Subcutaneous adipose tissue (tissue), 4 donors: ENCODE data around the gene BMAL2. TPM values are rescaled to one million over a fixed set of nuclear protein-coding genes. Genes with fewer than 3 reads are reported as not detected.

ENCODE experiments used
- total RNA-seq, 4 donors: library from RNA; depleted of rRNA; stranded (reverse); fragments of >200 nt; gene quantifications; one replicate each; pipeline ENCODE4 v1.1.0, GENCODE V29; 2016
- TF ChIP-seq, protein P1 (sequence below): fragments of 450-650 bp; IDR thresholded peaks from one replicate; pipeline ENCODE4 v1.5.1; 2016; ENCODE audit warnings: low read depth, mild to moderate bottlenecking, control low read depth, antibody characterized with exemption, moderate library complexity

BMAL2 gene
- total RNA-seq, 4 donors from 2014 or later = 4.6 to 9.0 (median 5.0) TPM

GRCh38 chr12:27324530-27324929 is 8.1 kb upstream of the BMAL2 start:
- TF ChIP-seq, protein P1, sequence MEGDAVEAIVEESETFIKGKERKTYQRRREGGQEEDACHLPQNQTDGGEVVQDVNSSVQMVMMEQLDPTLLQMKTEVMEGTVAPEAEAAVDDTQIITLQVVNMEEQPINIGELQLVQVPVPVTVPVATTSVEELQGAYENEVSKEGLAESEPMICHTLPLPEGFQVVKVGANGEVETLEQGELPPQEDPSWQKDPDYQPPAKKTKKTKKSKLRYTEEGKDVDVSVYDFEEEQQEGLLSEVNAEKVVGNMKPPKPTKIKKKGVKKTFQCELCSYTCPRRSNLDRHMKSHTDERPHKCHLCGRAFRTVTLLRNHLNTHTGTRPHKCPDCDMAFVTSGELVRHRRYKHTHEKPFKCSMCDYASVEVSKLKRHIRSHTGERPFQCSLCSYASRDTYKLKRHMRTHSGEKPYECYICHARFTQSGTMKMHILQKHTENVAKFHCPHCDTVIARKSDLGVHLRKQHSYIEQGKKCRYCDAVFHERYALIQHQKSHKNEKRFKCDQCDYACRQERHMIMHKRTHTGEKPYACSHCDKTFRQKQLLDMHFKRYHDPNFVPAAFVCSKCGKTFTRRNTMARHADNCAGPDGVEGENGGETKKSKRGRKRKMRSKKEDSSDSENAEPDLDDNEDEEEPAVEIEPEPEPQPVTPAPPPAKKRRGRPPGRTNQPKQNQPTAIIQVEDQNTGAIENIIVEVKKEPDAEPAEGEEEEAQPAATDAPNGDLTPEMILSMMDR = no peak

- TF ChIP-seq, protein P1 = no peak
Measured at GRCh38 chr12:27330846-27331245, 1.8 kb upstream of the BMAL2 start.

GRCh38 chr12:27331291-27331926 is 1.2 kb upstream of the BMAL2 start:
- TF ChIP-seq, protein P1 = no peak

GRCh38 chr12:27331927-27332324 is 710 bp upstream of the BMAL2 start:
- TF ChIP-seq, protein P1 = no peak

DNA sequence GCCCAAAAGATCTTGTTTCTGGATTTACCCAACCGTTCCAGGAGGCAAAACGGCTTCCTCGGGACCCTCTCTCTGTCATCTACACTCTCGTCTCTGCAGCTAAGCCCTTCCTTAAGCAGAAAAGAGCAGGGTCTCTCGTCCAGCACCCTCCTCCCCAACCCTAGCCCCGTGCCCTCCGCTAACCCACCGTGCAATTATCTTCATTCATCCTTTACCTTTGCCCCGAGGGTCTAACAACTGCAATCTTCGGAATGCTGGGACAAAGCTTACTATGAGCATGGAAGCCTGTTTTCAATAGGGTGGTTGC is 276 bp upstream of the BMAL2 start:
- TF ChIP-seq, protein P1 = no peak

DNA sequence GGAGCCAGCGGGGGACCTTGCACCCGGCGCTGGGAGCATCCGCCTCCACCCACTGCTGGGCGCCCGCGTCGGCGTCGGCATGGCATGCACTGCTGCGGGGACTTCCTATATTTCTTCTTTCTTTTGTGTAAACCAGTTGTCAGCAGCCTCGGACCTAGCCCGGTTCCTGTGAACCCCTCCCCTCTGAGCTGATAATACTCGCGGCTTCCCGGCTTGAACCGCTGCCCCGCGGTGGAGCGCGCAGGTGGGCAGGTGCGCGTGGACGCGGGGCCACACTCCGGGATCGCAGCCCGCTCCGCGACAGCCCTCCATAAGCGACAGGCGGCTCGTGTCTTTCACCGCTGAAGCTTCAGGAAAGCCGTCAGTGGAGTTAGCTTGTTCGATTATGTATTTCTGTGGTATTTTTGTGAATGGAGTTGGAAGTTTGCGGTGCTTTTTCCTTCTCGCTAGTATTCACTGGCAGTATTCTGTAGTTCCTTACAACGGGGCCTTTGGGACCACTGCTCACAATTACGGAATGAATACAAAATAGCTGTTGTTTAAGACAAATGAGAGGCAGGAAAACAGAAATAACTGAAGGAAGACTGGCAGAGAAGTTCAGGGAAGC is 870 bp downstream of the BMAL2 start:
- TF ChIP-seq, protein P1 = no peak

DNA sequence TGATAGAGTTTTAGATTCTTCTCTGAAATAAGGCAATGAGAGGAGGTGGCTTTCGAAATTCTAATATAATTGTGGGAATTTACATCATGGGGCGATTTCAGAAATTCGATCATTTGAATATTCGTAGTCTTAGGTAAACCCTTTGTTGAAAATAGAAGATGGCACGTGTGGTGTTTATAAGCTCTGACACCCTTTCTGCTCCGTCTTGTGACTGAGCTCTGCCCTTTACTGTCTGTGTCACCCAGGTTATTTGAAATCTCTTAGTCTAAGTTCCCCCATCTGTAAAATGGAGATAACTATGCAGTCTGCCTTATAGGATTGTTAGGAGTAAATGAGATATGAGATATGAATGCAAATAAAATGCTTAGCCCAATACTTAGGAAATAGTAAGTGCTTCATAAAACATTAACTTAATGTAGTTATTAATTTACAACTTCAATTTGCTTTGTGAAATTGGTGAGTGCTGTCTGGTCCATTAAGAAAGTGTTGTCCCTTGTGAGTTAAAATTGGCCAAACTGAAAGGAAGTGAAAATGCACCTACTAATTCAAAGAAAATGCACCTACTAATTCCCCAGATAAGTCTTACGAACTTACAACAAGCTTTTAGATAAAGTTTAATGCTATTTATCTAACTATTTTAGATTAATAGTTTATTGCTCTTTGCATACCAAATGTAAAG is 1.5 kb downstream of the BMAL2 start:
- TF ChIP-seq, protein P1 = no peak
